Measurements from ENCODE around the gene MYO9A. TPM values are rescaled to one million over a fixed set of nuclear protein-coding genes. Genes with fewer than 3 reads are reported as not detected.

The MYO9A gene
- total RNA-seq, 4 donors from 2014 or later, result 53.2 to 72.7 (median 57.2) TPM

GRCh38 chr15:72086010-72086697 is 31.8 kb downstream of the MYO9A start:
- TF ChIP-seq CTCF (IDR thresholded peaks at IDR 0.05; ENCODE audit: low read depth), result no peak

GRCh38 chr15:72082176-72082575 is 35.8 kb downstream of the MYO9A start:
- no peak for TF ChIP-seq CTCF (IDR thresholded peaks at IDR 0.05; ENCODE audit: low read depth)

GRCh38 chr15:72078887-72079286 is 39.1 kb downstream of the MYO9A start:
- TF ChIP-seq CTCF (IDR thresholded peaks at IDR 0.05; ENCODE audit: low read depth), result no peak

GRCh38 chr15:72077950-72078349 is 40.0 kb downstream of the MYO9A start:
- no peak for TF ChIP-seq CTCF (IDR thresholded peaks at IDR 0.05; ENCODE audit: low read depth)

GRCh38 chr15:72074335-72075060 is 43.5 kb downstream of the MYO9A start:
- TF ChIP-seq CTCF (IDR thresholded peaks at IDR 0.05; ENCODE audit: low read depth), result no peak

- TF ChIP-seq CTCF (IDR thresholded peaks at IDR 0.05; ENCODE audit: low read depth), result no peak
These were observed 47.0 kb downstream of the MYO9A start for GRCh38 chr15:72070817-72071447.

- TF ChIP-seq CTCF (IDR thresholded peaks at IDR 0.05; ENCODE audit: low read depth), result no peak
These were observed 49.1 kb downstream of the MYO9A start for GRCh38 chr15:72068856-72069255.

Data from subcutaneous adipose tissue (tissue), 4 donors.